Lung (tissue), 12 donors: ENCODE measurements around the gene EIF4A3. TPM values are rescaled to one million over a fixed set of nuclear protein-coding genes. Genes with fewer than 3 reads are reported as not detected.

Experiments used
- ATAC-seq: fragments of 200-7000 bp; cut with Tn5 transposase; one replicate; pipeline ENCODE4 v1.9.1; 2020; ENCODE audit warnings: moderate number of reproducible peaks; ENCODE audit not compliant: insufficient read depth, low FRiP score
- DNase-seq, 3 donors: peaks; one replicate each; pipeline ENCODE4 v3.0.0-alpha.2; 2013 to 2017
- H3K27ac ChIP-seq, 2 donors: one replicate each; pipeline ENCODE4 v1.5.1; 2013; ENCODE audit warnings: mild to moderate bottlenecking in 2 of 2, moderate library complexity in 2 of 2, control low read depth in 1 of 2, inconsistent platforms in 1 of 2, low read depth in 1 of 2, low read length in 1 of 2
- H3K27me3 ChIP-seq, 3 donors: one replicate each; pipeline ENCODE4 v1.5.1; 2013; ENCODE audit warnings: low read length in 2 of 3; ENCODE audit not compliant: control insufficient read depth in 3 of 3, insufficient read depth in 3 of 3
- H3K36me3 ChIP-seq, 4 donors: one replicate each; pipeline ENCODE4 v1.5.1; 2013; ENCODE audit warnings: low read length in 4 of 4, mild to moderate bottlenecking in 1 of 4, moderate library complexity in 1 of 4; ENCODE audit not compliant: control insufficient read depth in 4 of 4, insufficient read depth in 4 of 4
- H3K4me1 ChIP-seq, 5 donors: one replicate each; pipeline ENCODE4 v1.5.1; 2013; ENCODE audit warnings: low read length in 5 of 5, mild to moderate bottlenecking in 2 of 5, moderate library complexity in 1 of 5; ENCODE audit not compliant: control insufficient read depth in 5 of 5, insufficient read depth in 5 of 5
- H3K4me3 ChIP-seq: one replicate; pipeline ENCODE4 v1.5.1; 2013; ENCODE audit warnings: mild to moderate bottlenecking, control low read depth, moderate library complexity
- H3K9ac ChIP-seq, 2 donors: one replicate each; pipeline ENCODE4 v1.5.1; 2013; ENCODE audit warnings: low read length in 2 of 2, control low read depth in 1 of 2; ENCODE audit not compliant: insufficient read depth in 1 of 2
- H3K9me3 ChIP-seq, 4 donors: one replicate each; pipeline ENCODE4 v1.5.1; 2013; ENCODE audit warnings: low read length in 3 of 4, mild to moderate bottlenecking in 1 of 4, moderate library complexity in 1 of 4; ENCODE audit not compliant: control insufficient read depth in 4 of 4, insufficient read depth in 3 of 4
- WGBS, 2 donors: extraction: QIAGEN DNeasy Blood & Tissue Kit; methylation state at CpG; one replicate each; pipeline ENCODE4 v1.1.7; 2013; 5-methylcytosine and 5-hydroxymethylcytosine counted together
- polyA plus RNA-seq, 2 donors: library from polyadenylated mRNA; stranded (reverse); fragments of 200-250 nt; gene quantifications; one replicate each; pipeline ENCODE4 v1.2.1, GENCODE V29; 2013
- total RNA-seq, 2 donors: library from RNA; depleted of rRNA in 1 of 2; stranded (reverse); fragments of >200 nt in 1 of 2; gene quantifications; one replicate each; pipeline ENCODE4 v1.2.1, GENCODE V29; 2014 to 2021
- TF ChIP-seq, protein P1 (sequence below): IDR thresholded peaks from 2 replicates; pipeline ENCODE4 v1.5.1; 2012; ENCODE audit warnings: mild to moderate bottlenecking; ENCODE audit errors: control extremely low read depth, extremely low read depth
- donor health status: control.
- donor health status: control.
- donor health status: Bipolar disorder and iron deficiency.
- donor health status: healthy.
- donor health status: DM: yes; HTN: yes; CAD: no.

Gene EIF4A3
- total and polyA plus RNA-seq, 4 donors = 37.4 to 112 (median 62.4) TPM

DNA sequence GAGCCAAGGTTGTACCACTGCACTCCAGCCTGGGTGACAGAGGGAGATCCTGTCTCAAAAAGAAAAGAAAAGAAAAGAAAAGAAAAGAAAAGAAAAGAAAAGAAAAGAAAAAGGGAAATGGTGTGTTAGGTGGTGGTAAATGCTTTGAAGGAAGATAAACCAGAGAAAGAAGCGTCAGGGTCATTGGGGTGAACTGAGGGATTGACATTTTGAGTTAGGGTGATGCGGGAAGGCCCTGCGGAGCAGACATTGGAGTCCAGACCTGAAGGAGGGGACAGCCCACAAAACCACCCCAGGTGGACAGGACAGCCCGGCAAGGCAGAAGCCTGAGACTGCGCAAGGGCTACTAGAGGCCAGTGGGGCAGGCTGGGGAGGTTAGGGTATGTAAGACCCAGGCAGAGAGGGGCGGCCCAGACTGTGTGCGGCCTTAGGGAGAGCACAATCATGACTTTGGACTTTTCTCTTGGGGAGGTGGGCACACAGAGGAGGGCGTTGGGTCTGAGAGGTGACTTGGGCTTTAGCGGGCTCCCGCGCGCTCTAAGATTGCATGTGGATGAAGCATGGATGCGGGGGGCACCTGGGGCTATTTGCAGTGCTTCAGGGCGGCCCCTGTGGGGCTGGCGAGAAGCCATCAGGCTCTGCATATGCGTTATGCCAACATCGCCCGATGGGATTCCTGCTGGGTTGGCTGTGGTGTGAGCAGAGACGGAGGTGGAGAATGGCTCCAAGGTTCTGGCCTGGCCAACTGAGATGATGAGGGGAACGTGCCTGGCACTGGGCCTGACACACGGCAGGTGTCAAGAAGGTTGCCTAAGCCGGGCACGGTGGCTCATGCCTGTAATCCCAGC, 48.9 kb downstream of the EIF4A3 start:
- H3K4me3 ChIP-seq = no peak overlapping the region
- ATAC-seq (no peak), DNase-seq (no peak)
- H3K4me1 ChIP-seq = peaks cover 0 to 19% (median 5%) of the 10 kb centered on the region in 5 donors
- peaks cover 0 to 1% (median 0%) of the 10 kb centered on the region in 4 donors for H3K9me3 ChIP-seq
- TF ChIP-seq, protein P1, sequence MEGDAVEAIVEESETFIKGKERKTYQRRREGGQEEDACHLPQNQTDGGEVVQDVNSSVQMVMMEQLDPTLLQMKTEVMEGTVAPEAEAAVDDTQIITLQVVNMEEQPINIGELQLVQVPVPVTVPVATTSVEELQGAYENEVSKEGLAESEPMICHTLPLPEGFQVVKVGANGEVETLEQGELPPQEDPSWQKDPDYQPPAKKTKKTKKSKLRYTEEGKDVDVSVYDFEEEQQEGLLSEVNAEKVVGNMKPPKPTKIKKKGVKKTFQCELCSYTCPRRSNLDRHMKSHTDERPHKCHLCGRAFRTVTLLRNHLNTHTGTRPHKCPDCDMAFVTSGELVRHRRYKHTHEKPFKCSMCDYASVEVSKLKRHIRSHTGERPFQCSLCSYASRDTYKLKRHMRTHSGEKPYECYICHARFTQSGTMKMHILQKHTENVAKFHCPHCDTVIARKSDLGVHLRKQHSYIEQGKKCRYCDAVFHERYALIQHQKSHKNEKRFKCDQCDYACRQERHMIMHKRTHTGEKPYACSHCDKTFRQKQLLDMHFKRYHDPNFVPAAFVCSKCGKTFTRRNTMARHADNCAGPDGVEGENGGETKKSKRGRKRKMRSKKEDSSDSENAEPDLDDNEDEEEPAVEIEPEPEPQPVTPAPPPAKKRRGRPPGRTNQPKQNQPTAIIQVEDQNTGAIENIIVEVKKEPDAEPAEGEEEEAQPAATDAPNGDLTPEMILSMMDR = no peak
- no peak overlapping the region for H3K27ac ChIP-seq
- no peaks in the 10 kb centered on the region for H3K36me3 ChIP-seq
- 92 to 94% methylated on average over 23 of the region's 23 CpGs for WGBS, 2 donors
- H3K27me3 ChIP-seq = no peaks in the 10 kb centered on the region
- no peak overlapping the region for H3K9ac ChIP-seq

DNA sequence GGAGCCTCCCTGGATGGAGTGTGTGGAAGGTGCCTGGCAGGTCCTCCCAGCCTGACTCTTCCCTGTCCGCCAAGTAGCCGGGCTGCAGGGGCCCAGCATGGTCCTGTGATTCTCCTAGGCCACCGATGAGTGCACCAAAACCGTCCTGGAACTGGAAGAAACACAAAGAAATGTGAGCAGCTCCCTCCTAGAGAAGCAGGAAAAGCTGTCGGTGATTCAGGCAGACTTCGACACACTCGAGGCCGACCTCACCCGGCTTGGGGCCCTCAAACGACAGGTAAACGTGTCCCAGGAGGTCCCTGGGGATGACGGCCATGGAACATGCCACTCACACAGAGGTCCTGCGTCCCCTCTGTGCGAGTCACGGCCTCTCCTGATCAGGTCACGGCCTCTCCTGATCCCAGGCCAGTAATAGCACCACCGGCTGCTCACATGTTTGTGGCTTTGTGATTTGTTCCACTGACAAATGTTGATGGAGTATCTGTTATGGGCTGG, 49.8 kb downstream of the EIF4A3 start:
- DNase-seq = no peak
- WGBS, 2 donors = 86 to 92% methylated on average over 17 of the region's 17 CpGs
- H3K27me3 ChIP-seq = no peaks in the 10 kb centered on the region
- ATAC-seq = no peak
- peaks cover 0 to 13% (median 1%) of the 10 kb centered on the region in 5 donors for H3K4me1 ChIP-seq
- H3K27ac ChIP-seq = no peak overlapping the region
- TF ChIP-seq, protein P1 = no peak
- H3K36me3 ChIP-seq = no peaks in the 10 kb centered on the region
- H3K9me3 ChIP-seq = peaks cover 0 to 1% (median 0%) of the 10 kb centered on the region in 4 donors
- peak overlapping the region in 1 of 2 donors; percentile 25 for H3K9ac ChIP-seq
- H3K4me3 ChIP-seq = no peak overlapping the region

DNA sequence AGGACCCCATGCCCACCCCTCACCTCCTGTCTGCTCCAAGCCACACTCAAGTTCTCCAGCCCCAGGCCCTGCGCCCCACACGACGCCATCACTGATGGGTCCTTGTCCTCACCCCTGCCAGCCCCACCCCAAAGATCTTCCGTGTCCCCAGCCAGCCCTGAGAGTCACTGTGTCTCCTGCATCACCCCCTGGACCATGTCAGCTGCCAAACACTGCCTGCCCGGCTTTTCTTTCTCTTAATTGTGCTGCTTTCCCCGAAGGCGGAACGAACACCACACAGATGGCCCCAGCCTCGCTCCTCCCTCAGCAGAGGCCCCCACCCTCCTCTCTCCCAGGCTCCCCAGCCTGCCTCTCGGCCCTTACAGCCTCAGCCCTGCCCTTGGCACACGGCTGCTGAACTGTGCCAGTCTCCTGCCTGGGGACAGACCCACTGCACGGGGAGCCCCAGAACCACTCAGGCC, 50.3 kb downstream of the EIF4A3 start:
- no peaks in the 10 kb centered on the region for H3K27me3 ChIP-seq
- TF ChIP-seq, protein P1 = no peak
- H3K27ac ChIP-seq = no peak overlapping the region
- no peak overlapping the region for H3K4me3 ChIP-seq
- H3K9ac ChIP-seq = peak overlapping the region in 1 of 2 donors; percentile 25
- H3K4me1 ChIP-seq = peaks cover 0 to 9% (median 0%) of the 10 kb centered on the region in 5 donors
- 82 to 91% methylated on average over 12 of the region's 12 CpGs for WGBS, 2 donors
- ATAC-seq (no peak), DNase-seq (peak in 1 of 3 donors; percentile 30)
- H3K36me3 ChIP-seq = no peaks in the 10 kb centered on the region
- H3K9me3 ChIP-seq = peaks cover 0 to 1% (median 0%) of the 10 kb centered on the region in 4 donors
